Kidney epithelial cell (primary cell): ENCODE data around the gene MAP1B. TPM values are rescaled to one million over a fixed set of nuclear protein-coding genes. Genes with fewer than 3 reads are reported as not detected.

Experiments used
- DNase-seq: peaks from one replicate; pipeline ENCODE4 v3.0.0-alpha.2; 2010; ENCODE audit warnings: low read depth
- H3K27me3 ChIP-seq: 2 replicates; pipeline ENCODE4 v1.6.0; 2011; ENCODE audit warnings: low read length; ENCODE audit not compliant: control insufficient read depth, insufficient read depth
- H3K36me3 ChIP-seq: 2 replicates; pipeline ENCODE4 v1.5.1; 2011; ENCODE audit warnings: low read length; ENCODE audit not compliant: control insufficient read depth, insufficient read depth
- H3K4me3 ChIP-seq: 2 replicates; pipeline ENCODE4 v1.5.1; 2011; ENCODE audit warnings: low read depth, mild to moderate bottlenecking, control low read depth, low read length
- total RNA-seq: library from RNA; depleted of rRNA; stranded (reverse); fragments of >200 nt; gene quantifications from 2 replicates; pipeline ENCODE4 v1.2.3, GENCODE V29; 2015
- TF ChIP-seq, protein P1 (sequence below): IDR thresholded peaks from 2 replicates; pipeline ENCODE4 v1.5.1; 2011; ENCODE audit warnings: mild to moderate bottlenecking, moderate library complexity, low read length, control low read depth, inconsistent platforms; ENCODE audit not compliant: insufficient read depth, poor library complexity, severe bottlenecking

Gene MAP1B
- total RNA-seq, 1 donor from 2014 or later: 136 TPM

- Histone ChIP-seq H3K36me3 (no peaks in the 10 kb centered on the region), H3K27me3 (no peaks in the 10 kb centered on the region), H3K4me3 (no peak overlapping the region)
- no peak for DNase-seq
- TF ChIP-seq, protein P1, sequence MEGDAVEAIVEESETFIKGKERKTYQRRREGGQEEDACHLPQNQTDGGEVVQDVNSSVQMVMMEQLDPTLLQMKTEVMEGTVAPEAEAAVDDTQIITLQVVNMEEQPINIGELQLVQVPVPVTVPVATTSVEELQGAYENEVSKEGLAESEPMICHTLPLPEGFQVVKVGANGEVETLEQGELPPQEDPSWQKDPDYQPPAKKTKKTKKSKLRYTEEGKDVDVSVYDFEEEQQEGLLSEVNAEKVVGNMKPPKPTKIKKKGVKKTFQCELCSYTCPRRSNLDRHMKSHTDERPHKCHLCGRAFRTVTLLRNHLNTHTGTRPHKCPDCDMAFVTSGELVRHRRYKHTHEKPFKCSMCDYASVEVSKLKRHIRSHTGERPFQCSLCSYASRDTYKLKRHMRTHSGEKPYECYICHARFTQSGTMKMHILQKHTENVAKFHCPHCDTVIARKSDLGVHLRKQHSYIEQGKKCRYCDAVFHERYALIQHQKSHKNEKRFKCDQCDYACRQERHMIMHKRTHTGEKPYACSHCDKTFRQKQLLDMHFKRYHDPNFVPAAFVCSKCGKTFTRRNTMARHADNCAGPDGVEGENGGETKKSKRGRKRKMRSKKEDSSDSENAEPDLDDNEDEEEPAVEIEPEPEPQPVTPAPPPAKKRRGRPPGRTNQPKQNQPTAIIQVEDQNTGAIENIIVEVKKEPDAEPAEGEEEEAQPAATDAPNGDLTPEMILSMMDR: no peak
Observed at GRCh38 chr5:72092074-72092473, 15.2 kb upstream of the MAP1B start.

- no peak overlapping the region for H3K4me3 ChIP-seq
- no peaks in the 10 kb centered on the region for H3K27me3 ChIP-seq
- DNase-seq: no peak
- TF ChIP-seq, protein P1: no peak
- H3K36me3 ChIP-seq: no peaks in the 10 kb centered on the region
Observed at GRCh38 chr5:72093217-72093616, 14.1 kb upstream of the MAP1B start.

GRCh38 chr5:72093824-72094223 lies 13.5 kb upstream of the MAP1B start:
- TF ChIP-seq, protein P1: no peak
- no peak for DNase-seq
- Histone ChIP-seq H3K36me3 (no peaks in the 10 kb centered on the region), H3K27me3 (no peaks in the 10 kb centered on the region), H3K4me3 (no peak overlapping the region)

DNA sequence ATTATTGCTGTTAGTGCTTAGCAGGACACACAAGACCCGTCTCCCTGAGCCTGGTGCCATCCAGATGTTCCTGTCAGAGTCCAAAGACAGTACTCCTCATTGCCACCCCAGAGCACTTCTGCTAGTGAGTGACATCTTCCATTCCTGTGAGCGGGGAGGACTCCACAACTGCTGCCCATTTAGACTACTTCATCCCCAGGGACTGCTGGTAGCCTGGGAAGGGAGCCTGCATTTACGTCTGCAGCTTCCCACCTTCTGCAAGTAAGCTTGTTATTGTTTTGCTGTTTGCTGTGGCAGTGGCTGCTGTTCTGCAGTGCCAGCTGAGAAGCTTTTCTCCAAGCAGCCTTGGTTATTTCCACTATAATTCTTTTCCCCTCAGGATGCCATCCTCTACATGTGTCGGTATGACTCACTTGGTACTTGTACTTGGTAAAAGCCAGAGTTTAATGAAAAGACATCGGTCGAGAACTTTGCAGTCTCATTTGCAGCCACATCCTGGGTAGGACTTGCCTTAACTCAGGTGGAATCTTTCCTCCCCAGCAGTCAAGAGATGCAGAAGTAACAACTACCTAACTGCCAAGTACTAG lies 10.6 kb upstream of the MAP1B start:
- TF ChIP-seq, protein P1: no peak

GRCh38 chr5:72101828-72102227 lies 5.4 kb upstream of the MAP1B start:
- TF ChIP-seq, protein P1: no peak
- no peak for DNase-seq
- H3K4me3 ChIP-seq: no peak overlapping the region
- no peaks in the 10 kb centered on the region for H3K36me3 ChIP-seq
- no peaks in the 10 kb centered on the region for H3K27me3 ChIP-seq

More for the DNA sequence above, 10.6 kb upstream of the MAP1B start:
- Histone ChIP-seq H3K4me3 (no peak overlapping the region), H3K36me3 (no peaks in the 10 kb centered on the region), H3K27me3 (no peaks in the 10 kb centered on the region)
- DNase-seq: no peak

GRCh38 chr5:72106817-72107130 lies 501 bp upstream of the MAP1B start:
- no peaks in the 10 kb centered on the region for H3K36me3 ChIP-seq
- H3K4me3 ChIP-seq: peak overlapping the region; percentile 96
- DNase-seq: no peak
- TF ChIP-seq, protein P1: no peak
- peaks cover 2% of the 10 kb centered on the region for H3K27me3 ChIP-seq
